Thoracic aorta (tissue), 2 donors: ENCODE measurements around the gene ZEB1. TPM values are rescaled to one million over a fixed set of nuclear protein-coding genes. Genes with fewer than 3 reads are reported as not detected.

Experiments
- ATAC-seq: fragments of 150-250 bp; one replicate; pipeline ENCODE4 v1.8.0; 2017; ENCODE audit warnings: low read depth; ENCODE audit not compliant: insufficient number of reproducible peaks, low FRiP score
- DNase-seq: peaks from one replicate; pipeline ENCODE4 v3.0.0-alpha.2; 2020; ENCODE audit warnings: low spot score
- H3K27ac ChIP-seq, 2 donors: fragments of 200-600 bp; sonication (generic); 1 replicate in 1 of 2; 2 replicates in 1 of 2; pipeline ENCODE4 v1.5.1; 2016; ENCODE audit warnings: mild to moderate bottlenecking in 2 of 2, moderate library complexity in 2 of 2
- H3K27me3 ChIP-seq: fragments of 200-600 bp; sonication (generic); replicated peaks from 2 replicates; pipeline ENCODE4 v1.6.0; 2016; ENCODE audit warnings: mild to moderate bottlenecking; ENCODE audit not compliant: insufficient read depth
- H3K36me3 ChIP-seq: fragments of 200-600 bp; sonication (generic); one replicate; pipeline ENCODE4 v1.5.1; 2016
- H3K4me1 ChIP-seq, 2 donors: fragments of 200-600 bp; sonication (generic); 1 replicate in 1 of 2; 2 replicates in 1 of 2; pipeline versions ENCODE4 v1.5.1 to v1.6.0; 2016; ENCODE audit warnings: low read depth in 2 of 2, mild to moderate bottlenecking in 1 of 2; ENCODE audit not compliant: control insufficient read depth in 1 of 2
- H3K4me3 ChIP-seq: fragments of 200-600 bp; sonication (generic); 2 replicates; pipeline ENCODE4 v1.5.1; 2016; ENCODE audit warnings: mild to moderate bottlenecking
- H3K9me3 ChIP-seq: fragments of 200-600 bp; sonication (generic); 2 replicates; pipeline ENCODE4 v1.5.1; 2016
- total RNA-seq, 2 donors: library from RNA; depleted of rRNA; stranded (reverse); fragments of >200 nt; gene quantifications; one replicate each; pipeline versions ENCODE4 v1.1.0 to v1.2.3, GENCODE V29; 2016
- TF ChIP-seq, protein P1 (sequence below): fragments of 200-600 bp; sonication (generic); IDR thresholded peaks from one replicate; pipeline ENCODE4 v1.5.1; 2019; ENCODE audit warnings: antibody characterized with exemption

The ZEB1 gene
- total RNA-seq, 2 donors from 2014 or later, result 101 to 179 TPM

- Histone ChIP-seq H3K27ac (no peak overlapping the region), H3K27me3 (no peaks in the 10 kb centered on the region), H3K4me3 (no peak overlapping the region), H3K36me3 (no peaks in the 10 kb centered on the region), H3K9me3 (peaks cover 11% of the 10 kb centered on the region), H3K4me1 (no peaks in the 10 kb centered on the region)
- TF ChIP-seq, protein P1, sequence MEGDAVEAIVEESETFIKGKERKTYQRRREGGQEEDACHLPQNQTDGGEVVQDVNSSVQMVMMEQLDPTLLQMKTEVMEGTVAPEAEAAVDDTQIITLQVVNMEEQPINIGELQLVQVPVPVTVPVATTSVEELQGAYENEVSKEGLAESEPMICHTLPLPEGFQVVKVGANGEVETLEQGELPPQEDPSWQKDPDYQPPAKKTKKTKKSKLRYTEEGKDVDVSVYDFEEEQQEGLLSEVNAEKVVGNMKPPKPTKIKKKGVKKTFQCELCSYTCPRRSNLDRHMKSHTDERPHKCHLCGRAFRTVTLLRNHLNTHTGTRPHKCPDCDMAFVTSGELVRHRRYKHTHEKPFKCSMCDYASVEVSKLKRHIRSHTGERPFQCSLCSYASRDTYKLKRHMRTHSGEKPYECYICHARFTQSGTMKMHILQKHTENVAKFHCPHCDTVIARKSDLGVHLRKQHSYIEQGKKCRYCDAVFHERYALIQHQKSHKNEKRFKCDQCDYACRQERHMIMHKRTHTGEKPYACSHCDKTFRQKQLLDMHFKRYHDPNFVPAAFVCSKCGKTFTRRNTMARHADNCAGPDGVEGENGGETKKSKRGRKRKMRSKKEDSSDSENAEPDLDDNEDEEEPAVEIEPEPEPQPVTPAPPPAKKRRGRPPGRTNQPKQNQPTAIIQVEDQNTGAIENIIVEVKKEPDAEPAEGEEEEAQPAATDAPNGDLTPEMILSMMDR, result no peak
- no peak for ATAC-seq
- no peak for DNase-seq
Measured at GRCh38 chr10:31476088-31476487, 157.1 kb downstream of the ZEB1 start.

GRCh38 chr10:31477584-31477983 lies 158.6 kb downstream of the ZEB1 start:
- Histone ChIP-seq H3K4me1 (no peaks in the 10 kb centered on the region), H3K9me3 (peaks cover 11% of the 10 kb centered on the region), H3K36me3 (no peaks in the 10 kb centered on the region), H3K4me3 (no peak overlapping the region), H3K27ac (no peak overlapping the region), H3K27me3 (no peaks in the 10 kb centered on the region)
- no peak for ATAC-seq
- no peak for DNase-seq
- TF ChIP-seq, protein P1, result no peak

GRCh38 chr10:31479752-31480151 lies 160.7 kb downstream of the ZEB1 start:
- H3K36me3 ChIP-seq, result no peaks in the 10 kb centered on the region
- H3K9me3 ChIP-seq, result peaks cover 11% of the 10 kb centered on the region
- no peak for DNase-seq
- TF ChIP-seq, protein P1, result no peak
- no peaks in the 10 kb centered on the region for H3K4me1 ChIP-seq
- no peak overlapping the region for H3K4me3 ChIP-seq
- H3K27ac ChIP-seq, result no peak overlapping the region
- no peak for ATAC-seq
- no peaks in the 10 kb centered on the region for H3K27me3 ChIP-seq

GRCh38 chr10:31483546-31483945 lies 164.5 kb downstream of the ZEB1 start:
- no peak overlapping the region for H3K4me3 ChIP-seq
- DNase-seq, result no peak
- no peaks in the 10 kb centered on the region for H3K4me1 ChIP-seq
- TF ChIP-seq, protein P1, result no peak
- no peaks in the 10 kb centered on the region for H3K27me3 ChIP-seq
- no peak for ATAC-seq
- no peak overlapping the region for H3K27ac ChIP-seq
- no peaks in the 10 kb centered on the region for H3K9me3 ChIP-seq
- no peaks in the 10 kb centered on the region for H3K36me3 ChIP-seq

- Histone ChIP-seq H3K4me3 (no peak overlapping the region), H3K27me3 (no peaks in the 10 kb centered on the region), H3K36me3 (no peaks in the 10 kb centered on the region), H3K9me3 (no peaks in the 10 kb centered on the region), H3K4me1 (no peaks in the 10 kb centered on the region), H3K27ac (no peak overlapping the region)
- TF ChIP-seq, protein P1, result no peak
- ATAC-seq, result no peak
- DNase-seq, result no peak
Measured at GRCh38 chr10:31484431-31485135, 165.6 kb downstream of the ZEB1 start.
